ENCODE results near the gene RPP40.
"Not testable (repeated sequence)": the region's sequence is repeated elsewhere in the genome, so short reads cannot be mapped to it uniquely, and the experiment has no call there.

Gene RPP40

DNA sequence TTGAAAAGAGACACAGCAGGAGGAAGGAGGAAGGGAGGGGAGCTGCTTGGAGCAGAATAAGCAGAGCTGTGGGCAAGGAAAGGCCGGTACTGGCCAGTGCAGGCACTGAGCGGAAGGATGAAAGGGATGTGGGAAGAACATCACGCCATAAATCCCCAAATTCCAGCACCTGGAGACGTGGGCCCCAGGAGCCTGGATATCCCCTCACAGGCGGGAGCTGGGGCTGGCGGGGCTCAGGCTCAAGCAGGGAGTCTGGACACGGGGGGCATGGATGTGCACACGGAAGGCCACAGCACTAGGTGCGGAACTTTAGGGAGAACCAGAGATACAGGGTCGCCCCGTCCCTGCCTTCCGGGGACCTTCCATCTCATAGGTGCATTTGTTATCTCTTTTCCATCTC, 7.5 kb upstream of the RPP40 start:
- H3K4me1 ChIP-seq (ENCODE audit: control insufficient read depth in 1 of 2, insufficient read depth in 2 of 2, low read length in 2 of 2): no peaks in the 10 kb centered on the region
- H2BK120ac ChIP-seq (ENCODE audit: insufficient read depth, low read length, poor library complexity): no peak overlapping the region
- no peak overlapping the region for H2AFZ ChIP-seq (ENCODE audit: insufficient read depth, low read length, poor library complexity)
- no peak overlapping the region for H2AK5ac ChIP-seq (ENCODE audit: low read length)
- H2BK5ac ChIP-seq (ENCODE audit: low read depth, low read length, poor library complexity): no peak overlapping the region
- H4K91ac ChIP-seq (ENCODE audit: low read depth, low read length): no peak overlapping the region
- H3K4me3 ChIP-seq (ENCODE audit: low read depth, low read length): no peak overlapping the region
- H4K12ac ChIP-seq (ENCODE audit: low read depth, low read length): no peak overlapping the region
- no peak overlapping the region for H3K9ac ChIP-seq (ENCODE audit: low read length)
- no peaks in the 10 kb centered on the region for H3K27me3 ChIP-seq (ENCODE audit: insufficient read depth, low read length)
- H3K14ac ChIP-seq (ENCODE audit: low read length): no peak overlapping the region
- WGBS (ENCODE audit: extremely low coverage, insufficient coverage, insufficient read length): no CpG with 5 or more reads among the region's 12 CpGs
- H3K18ac ChIP-seq (ENCODE audit: low read length): no peak overlapping the region
- no peaks in the 10 kb centered on the region for H3K79me2 ChIP-seq (ENCODE audit: control insufficient read depth, insufficient read depth, low read length, poor library complexity)
- no peaks in the 10 kb centered on the region for H3K79me1 ChIP-seq (ENCODE audit: low read length)
- no peak overlapping the region for H4K8ac ChIP-seq (ENCODE audit: low read depth, low read length)
- H3K4ac ChIP-seq (ENCODE audit: low read depth, low read length): no peak overlapping the region
- no peak overlapping the region for H3K23ac ChIP-seq (ENCODE audit: low read length)
- no peaks in the 10 kb centered on the region for H3K9me3 ChIP-seq (ENCODE audit: insufficient read depth, low read depth, low read length)
- no peak overlapping the region for H3K4me2 ChIP-seq (ENCODE audit: low read length)
- no peak overlapping the region for H3K27ac ChIP-seq (ENCODE audit: low read depth, low read length)
- no peaks in the 10 kb centered on the region for H3K36me3 ChIP-seq (ENCODE audit: control insufficient read depth in 1 of 2, insufficient read depth in 2 of 2, low read length in 2 of 2)
- H2BK12ac ChIP-seq (ENCODE audit: low read length): no peak overlapping the region
- DNase-seq: no peak

DNA sequence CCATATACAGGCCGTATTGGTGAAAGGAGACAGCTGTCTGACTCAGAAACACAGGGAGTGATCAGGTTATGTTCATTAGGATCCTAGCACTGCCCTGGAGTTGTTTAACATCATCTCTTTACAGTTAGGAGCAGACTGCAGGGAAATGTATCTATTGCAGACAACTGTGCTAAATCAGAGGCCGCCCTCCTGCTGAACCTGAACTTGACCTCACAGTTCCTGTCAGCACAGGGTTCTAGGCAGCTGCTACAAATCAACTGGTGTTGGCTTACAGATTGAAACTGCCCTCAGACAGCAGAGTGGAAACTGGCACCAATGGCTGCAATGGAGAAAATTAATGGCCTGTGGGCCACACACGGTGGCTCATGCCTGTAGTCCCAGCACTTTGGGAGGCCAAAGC, 3.7 kb upstream of the RPP40 start:
- Histone ChIP-seq H3K79me1 (ENCODE audit: low read length) (peaks cover 7% of the 10 kb centered on the region), H3K18ac (ENCODE audit: low read length) (no peak overlapping the region), H3K36me3 (ENCODE audit: control insufficient read depth in 1 of 2, insufficient read depth in 2 of 2, low read length in 2 of 2) (no peaks in the 10 kb centered on the region), H3K27me3 (ENCODE audit: insufficient read depth, low read length) (no peaks in the 10 kb centered on the region), H3K23ac (ENCODE audit: low read length) (no peak overlapping the region), H3K79me2 (ENCODE audit: control insufficient read depth, insufficient read depth, low read length, poor library complexity) (no peaks in the 10 kb centered on the region), H2BK5ac (ENCODE audit: low read depth, low read length, poor library complexity) (no peak overlapping the region), H3K4me3 (ENCODE audit: low read depth, low read length) (no peak overlapping the region), H3K14ac (ENCODE audit: low read length) (no peak overlapping the region), H4K8ac (ENCODE audit: low read depth, low read length) (no peak overlapping the region), H3K27ac (ENCODE audit: low read depth, low read length) (no peak overlapping the region), H4K12ac (ENCODE audit: low read depth, low read length) (no peak overlapping the region), H3K9ac (ENCODE audit: low read length) (no peak overlapping the region), H4K91ac (ENCODE audit: low read depth, low read length) (no peak overlapping the region), H3K4ac (ENCODE audit: low read depth, low read length) (no peak overlapping the region), H2AK5ac (ENCODE audit: low read length) (no peak overlapping the region), H3K9me3 (ENCODE audit: insufficient read depth, low read depth, low read length) (no peaks in the 10 kb centered on the region), H3K4me1 (ENCODE audit: control insufficient read depth in 1 of 2, insufficient read depth in 2 of 2, low read length in 2 of 2) (no peaks in the 10 kb centered on the region), H3K4me2 (ENCODE audit: low read length) (no peak overlapping the region), H2BK120ac (ENCODE audit: insufficient read depth, low read length, poor library complexity) (no peak overlapping the region), H2AFZ (ENCODE audit: insufficient read depth, low read length, poor library complexity) (no peak overlapping the region), H2BK12ac (ENCODE audit: low read length) (no peak overlapping the region)
- no CpG with 5 or more reads among the region's 3 CpGs for WGBS (ENCODE audit: extremely low coverage, insufficient coverage, insufficient read length)
- no peak for DNase-seq

DNA sequence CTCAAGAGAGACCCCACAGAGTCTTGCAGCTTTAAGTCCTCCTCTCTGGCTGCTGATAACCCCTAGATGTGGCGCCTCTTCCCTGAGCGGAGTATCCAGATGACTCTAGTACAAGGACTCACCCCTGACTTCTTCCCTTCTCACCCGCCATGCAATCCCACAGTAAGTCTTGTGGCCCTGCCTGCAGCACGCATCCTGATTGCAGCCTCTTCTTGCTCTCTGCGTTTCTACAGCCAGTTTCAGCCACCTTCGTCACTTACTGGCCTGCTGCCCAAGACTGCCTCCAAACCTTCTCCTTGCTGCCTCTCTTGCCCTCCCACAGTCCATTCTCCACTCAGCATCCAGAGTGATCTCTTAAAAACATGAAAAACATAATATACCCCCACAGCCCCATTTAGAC, 2.4 kb upstream of the RPP40 start:
- Histone ChIP-seq H3K4ac (ENCODE audit: low read depth, low read length) (no peak overlapping the region), H3K27ac (ENCODE audit: low read depth, low read length) (no peak overlapping the region), H2BK5ac (ENCODE audit: low read depth, low read length, poor library complexity) (no peak overlapping the region), H3K9ac (ENCODE audit: low read length) (no peak overlapping the region), H3K23ac (ENCODE audit: low read length) (no peak overlapping the region), H3K36me3 (ENCODE audit: control insufficient read depth in 1 of 2, insufficient read depth in 2 of 2, low read length in 2 of 2) (peaks cover 2 to 5% of the 10 kb centered on the region in 2 experiments), H4K12ac (ENCODE audit: low read depth, low read length) (no peak overlapping the region), H3K9me3 (ENCODE audit: insufficient read depth, low read depth, low read length) (no peaks in the 10 kb centered on the region), H3K79me1 (ENCODE audit: low read length) (peaks cover 7% of the 10 kb centered on the region), H3K4me1 (ENCODE audit: control insufficient read depth in 1 of 2, insufficient read depth in 2 of 2, low read length in 2 of 2) (no peaks in the 10 kb centered on the region), H4K91ac (ENCODE audit: low read depth, low read length) (no peak overlapping the region), H3K4me2 (ENCODE audit: low read length) (no peak overlapping the region), H3K4me3 (ENCODE audit: low read depth, low read length) (no peak overlapping the region), H3K18ac (ENCODE audit: low read length) (no peak overlapping the region), H2BK12ac (ENCODE audit: low read length) (no peak overlapping the region), H4K8ac (ENCODE audit: low read depth, low read length) (no peak overlapping the region), H2BK120ac (ENCODE audit: insufficient read depth, low read length, poor library complexity) (no peak overlapping the region), H3K79me2 (ENCODE audit: control insufficient read depth, insufficient read depth, low read length, poor library complexity) (no peaks in the 10 kb centered on the region), H3K27me3 (ENCODE audit: insufficient read depth, low read length) (no peaks in the 10 kb centered on the region), H3K14ac (ENCODE audit: low read length) (no peak overlapping the region), H2AFZ (ENCODE audit: insufficient read depth, low read length, poor library complexity) (no peak overlapping the region), H2AK5ac (ENCODE audit: low read length) (no peak overlapping the region)
- no CpG with 5 or more reads among the region's 6 CpGs for WGBS (ENCODE audit: extremely low coverage, insufficient coverage, insufficient read length)
- no peak for DNase-seq

DNA sequence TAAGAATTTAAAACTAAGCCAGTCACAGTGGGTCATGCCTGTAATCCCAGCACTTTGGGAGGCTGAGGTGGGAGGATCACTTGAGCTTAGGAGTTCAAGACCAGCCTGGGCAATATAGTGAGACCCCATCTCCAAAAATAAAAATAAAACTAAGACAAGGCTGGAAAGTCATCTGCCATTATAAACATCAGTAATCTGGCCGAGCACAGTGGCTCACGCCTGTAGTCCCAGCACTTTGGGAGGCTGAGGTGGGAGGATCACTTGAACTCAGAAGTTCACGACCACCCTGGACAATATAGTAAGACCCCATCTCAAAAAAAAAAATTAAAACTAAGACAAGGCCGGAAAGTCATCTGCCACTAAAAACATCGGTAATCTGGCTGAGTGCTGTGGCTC, 1.2 kb upstream of the RPP40 start:
- H2AFZ ChIP-seq (ENCODE audit: insufficient read depth, low read length, poor library complexity); H4K12ac ChIP-seq (ENCODE audit: low read depth, low read length); H2BK120ac ChIP-seq (ENCODE audit: insufficient read depth, low read length, poor library complexity); DNase-seq; H3K27me3 ChIP-seq (ENCODE audit: insufficient read depth, low read length); H2AK5ac ChIP-seq (ENCODE audit: low read length); H2BK5ac ChIP-seq (ENCODE audit: low read depth, low read length, poor library complexity); H3K36me3 ChIP-seq (ENCODE audit: control insufficient read depth in 1 of 2, insufficient read depth in 2 of 2, low read length in 2 of 2); H3K9me3 ChIP-seq (ENCODE audit: insufficient read depth, low read depth, low read length); H3K9ac ChIP-seq (ENCODE audit: low read length); H3K4me2 ChIP-seq (ENCODE audit: low read length); H3K79me2 ChIP-seq (ENCODE audit: control insufficient read depth, insufficient read depth, low read length, poor library complexity); H4K8ac ChIP-seq (ENCODE audit: low read depth, low read length); H4K91ac ChIP-seq (ENCODE audit: low read depth, low read length); H3K14ac ChIP-seq (ENCODE audit: low read length); H3K27ac ChIP-seq (ENCODE audit: low read depth, low read length); H3K79me1 ChIP-seq (ENCODE audit: low read length); H2BK12ac ChIP-seq (ENCODE audit: low read length); H3K4me1 ChIP-seq (ENCODE audit: control insufficient read depth in 1 of 2, insufficient read depth in 2 of 2, low read length in 2 of 2); H3K18ac ChIP-seq (ENCODE audit: low read length); H3K4ac ChIP-seq (ENCODE audit: low read depth, low read length); H3K4me3 ChIP-seq (ENCODE audit: low read depth, low read length); H3K23ac ChIP-seq (ENCODE audit: low read length): not testable (repeated sequence)
- no CpG with 5 or more reads among the region's 5 CpGs for WGBS (ENCODE audit: extremely low coverage, insufficient coverage, insufficient read length)
